Measurements from ENCODE around the gene VAV1. TPM values are rescaled to one million over a fixed set of nuclear protein-coding genes. Genes with fewer than 3 reads are reported as not detected.

Gene VAV1
- total and polyA plus RNA-seq, 10 of the 15 experiments (the other 5 are each of a cell fraction or from before 2014, with no cell fraction given): 1.6 to 76.8 (median 40.7) TPM

DNA sequence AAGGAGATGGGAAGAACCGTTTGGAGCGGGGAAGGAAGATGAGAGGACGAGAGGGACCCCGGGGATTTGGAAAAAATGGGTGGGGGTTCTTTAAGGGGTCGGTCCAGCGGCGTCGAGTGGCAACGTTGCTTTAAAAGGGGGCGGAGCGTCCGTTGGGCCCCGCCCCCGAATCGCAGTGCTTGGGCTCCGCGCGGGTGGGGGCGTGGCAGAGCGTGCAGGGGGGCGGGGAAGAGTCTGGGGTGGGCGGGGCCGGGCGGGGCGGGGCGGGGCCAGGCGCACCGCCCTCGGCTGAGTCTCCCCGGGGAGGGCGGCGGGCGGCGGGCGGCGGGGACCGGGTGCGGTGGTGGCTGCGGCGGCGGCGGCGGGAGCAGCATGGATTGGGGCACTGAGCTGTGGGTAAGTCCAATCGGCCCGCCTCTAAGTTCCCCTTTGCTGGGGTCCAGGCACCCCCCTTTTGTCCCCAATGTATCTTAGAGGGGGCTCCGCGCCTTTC lies 33.1 kb upstream of the VAV1 start, which contains the start of gene TRIP10:
TSS of gene TRIP10 (plus strand) at position 291 of the 493 bp plus-strand sequence. CDS start at position 373, 82 bp downstream.
- H3K4me3 ChIP-seq: peak within 1 kb of the TSS; percentile 100
- peaks cover 30% of the 10 kb centered on the region for H3K4me1 ChIP-seq (ENCODE audit: control insufficient read depth, insufficient read depth, low read length)
- peaks cover 44% of the 10 kb centered on the region for H3K79me2 ChIP-seq (ENCODE audit: control insufficient read depth, insufficient read depth, low read length)
- ChIA-PET SMC1A (ENCODE audit: uncharacterized antibody, unreplicated experiment) (interaction anchor here (1.1 to 4.0 kb wide), 7 partner anchors 17 to 221 kb away, joined by 4 to 55 read pairs (median 14); partner anchors contain the start of gene VAV1), RAD21 (ENCODE audit: unreplicated experiment) (interaction anchor here (1.1 to 5.1 kb wide), 6 partner anchors 14 to 223 kb away, joined by 5 to 76 read pairs (median 25); no protein-coding TSS in a partner anchor), CTCF (interaction anchor here (1.4 to 5.5 kb wide), 9 partner anchors 14 to 221 kb away, joined by 3 to 104 read pairs (median 7); partner anchors contain the start of gene SH2D3A), POLR2A (interaction anchor here (0.6 to 4.0 kb wide), 4 partner anchors 28 to 70 kb away, joined by 3 to 19 read pairs (median 10); partner anchors contain the start of genes SH2D3A and TNFSF14)
- peak within 1 kb of the TSS; percentile 92 for H3K27ac ChIP-seq (ENCODE audit: control insufficient read depth, insufficient read depth)
- peaks cover 6% of the 10 kb centered on the region in 2 experiments; a peak in 3 of 4 replicates for H3K36me3 ChIP-seq (ENCODE audit: control insufficient read depth in 2 of 2, insufficient read depth in 2 of 2, low read length in 1 of 2)
- no peaks in the 10 kb centered on the region for H3K9me3 ChIP-seq (replicated peaks; ENCODE audit: control insufficient read depth, insufficient read depth, low read length)
- ATAC-seq (peak; percentile 3), DNase-seq (ENCODE audit: low read depth, low spot score) (no peak), FAIRE-seq (peak; percentile 7)
- 1% methylated on average over 23 of the region's 47 CpGs for WGBS (ENCODE audit: insufficient coverage, insufficient replicate concordance, low lambda C conversion rate, missing lambda C conversion rate)
- intact Hi-C loops (cut with micrococcal nuclease; ENCODE audit: unreplicated experiment): loop anchor here (2.0 kb wide), 1 partner anchor 27 kb away; the partner anchor contains the start of gene SH2D3A
- H3K27me3 ChIP-seq (replicated peaks in 1 of 2; ENCODE audit: control insufficient read depth in 2 of 2, insufficient read depth in 2 of 2, low read length in 1 of 2): no peaks in the 10 kb centered on the region
- no TSS peak for BruUV-seq (replicated peaks)
- in situ Hi-C loops (cut with MboI): loop anchor here (5.0 kb wide), 2 partner anchors 123 to 222 kb away; no protein-coding TSS in a partner anchor
- TF ChIP-seq CREB1 (IDR thresholded peaks at IDR 0.05; ENCODE audit: low read depth) (0 out of 2 replicates have a peak, but pooled peaks have one; percentile 45), BACH1 (IDR thresholded peaks at IDR 0.05; ENCODE audit: borderline replicate concordance) (no peak; the same call in 1 of the 2 replicates), POLR2A (IDR thresholded peaks at IDR 0.05; ENCODE audit: low read depth, low read length) (peak; percentile 43; the same call in 1 of the 2 replicates), JUND (IDR thresholded peaks at IDR 0.05; ENCODE audit: low read depth, low read length) (0 out of 2 replicates have a peak, but pooled peaks have one; percentile 2), EGR1 (IDR thresholded peaks at IDR 0.05; ENCODE audit: borderline replicate concordance in 1 of 2, low read depth in 2 of 2, low read length in 2 of 2) (peak in 1 of 2 experiments; percentile 43; a peak in 1 of 3 replicates), YY1 (IDR thresholded peaks at IDR 0.05; ENCODE audit: low read depth, low read length) (0 out of 2 replicates have a peak, but pooled peaks have one; percentile 9), RBBP5 (conservative IDR thresholded peaks at IDR 0.05) (no peak), SP1 (IDR thresholded peaks at IDR 0.05; ENCODE audit: low read depth, low read length) (peak; percentile 43)
- TF ChIP-seq, protein P1, sequence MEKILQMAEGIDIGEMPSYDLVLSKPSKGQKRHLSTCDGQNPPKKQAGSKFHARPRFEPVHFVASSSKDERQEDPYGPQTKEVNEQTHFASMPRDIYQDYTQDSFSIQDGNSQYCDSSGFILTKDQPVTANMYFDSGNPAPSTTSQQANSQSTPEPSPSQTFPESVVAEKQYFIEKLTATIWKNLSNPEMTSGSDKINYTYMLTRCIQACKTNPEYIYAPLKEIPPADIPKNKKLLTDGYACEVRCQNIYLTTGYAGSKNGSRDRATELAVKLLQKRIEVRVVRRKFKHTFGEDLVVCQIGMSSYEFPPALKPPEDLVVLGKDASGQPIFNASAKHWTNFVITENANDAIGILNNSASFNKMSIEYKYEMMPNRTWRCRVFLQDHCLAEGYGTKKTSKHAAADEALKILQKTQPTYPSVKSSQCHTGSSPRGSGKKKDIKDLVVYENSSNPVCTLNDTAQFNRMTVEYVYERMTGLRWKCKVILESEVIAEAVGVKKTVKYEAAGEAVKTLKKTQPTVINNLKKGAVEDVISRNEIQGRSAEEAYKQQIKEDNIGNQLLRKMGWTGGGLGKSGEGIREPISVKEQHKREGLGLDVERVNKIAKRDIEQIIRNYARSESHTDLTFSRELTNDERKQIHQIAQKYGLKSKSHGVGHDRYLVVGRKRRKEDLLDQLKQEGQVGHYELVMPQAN (conservative IDR thresholded peaks at IDR 0.05): no peak; the same call in 1 of the 2 replicates
- TF ChIP-seq, protein P2, sequence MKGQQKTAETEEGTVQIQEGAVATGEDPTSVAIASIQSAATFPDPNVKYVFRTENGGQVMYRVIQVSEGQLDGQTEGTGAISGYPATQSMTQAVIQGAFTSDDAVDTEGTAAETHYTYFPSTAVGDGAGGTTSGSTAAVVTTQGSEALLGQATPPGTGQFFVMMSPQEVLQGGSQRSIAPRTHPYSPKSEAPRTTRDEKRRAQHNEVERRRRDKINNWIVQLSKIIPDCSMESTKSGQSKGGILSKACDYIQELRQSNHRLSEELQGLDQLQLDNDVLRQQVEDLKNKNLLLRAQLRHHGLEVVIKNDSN (IDR thresholded peaks at IDR 0.05; ENCODE audit: borderline replicate concordance, extremely low read length, insufficient read depth, low read depth, low read length): no peak
- TF ChIP-seq, protein P3, sequence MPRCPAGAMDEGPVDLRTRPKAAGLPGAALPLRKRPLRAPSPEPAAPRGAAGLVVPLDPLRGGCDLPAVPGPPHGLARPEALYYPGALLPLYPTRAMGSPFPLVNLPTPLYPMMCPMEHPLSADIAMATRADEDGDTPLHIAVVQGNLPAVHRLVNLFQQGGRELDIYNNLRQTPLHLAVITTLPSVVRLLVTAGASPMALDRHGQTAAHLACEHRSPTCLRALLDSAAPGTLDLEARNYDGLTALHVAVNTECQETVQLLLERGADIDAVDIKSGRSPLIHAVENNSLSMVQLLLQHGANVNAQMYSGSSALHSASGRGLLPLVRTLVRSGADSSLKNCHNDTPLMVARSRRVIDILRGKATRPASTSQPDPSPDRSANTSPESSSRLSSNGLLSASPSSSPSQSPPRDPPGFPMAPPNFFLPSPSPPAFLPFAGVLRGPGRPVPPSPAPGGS (IDR thresholded peaks at IDR 0.05; ENCODE audit: borderline replicate concordance, insufficient read depth, low read depth, low read length, poor library complexity, severe bottlenecking): no peak
- TF ChIP-seq, protein P4, sequence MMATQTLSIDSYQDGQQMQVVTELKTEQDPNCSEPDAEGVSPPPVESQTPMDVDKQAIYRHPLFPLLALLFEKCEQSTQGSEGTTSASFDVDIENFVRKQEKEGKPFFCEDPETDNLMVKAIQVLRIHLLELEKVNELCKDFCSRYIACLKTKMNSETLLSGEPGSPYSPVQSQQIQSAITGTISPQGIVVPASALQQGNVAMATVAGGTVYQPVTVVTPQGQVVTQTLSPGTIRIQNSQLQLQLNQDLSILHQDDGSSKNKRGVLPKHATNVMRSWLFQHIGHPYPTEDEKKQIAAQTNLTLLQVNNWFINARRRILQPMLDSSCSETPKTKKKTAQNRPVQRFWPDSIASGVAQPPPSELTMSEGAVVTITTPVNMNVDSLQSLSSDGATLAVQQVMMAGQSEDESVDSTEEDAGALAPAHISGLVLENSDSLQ (IDR thresholded peaks at IDR 0.05): peak; percentile 18; the same call in 1 of the 2 replicates
- peak within 1 kb of the TSS; percentile 90 for H3K9ac ChIP-seq (ENCODE audit: control insufficient read depth, insufficient read depth, low read length)
- peak within 1 kb of the TSS; percentile 90 for H2AFZ ChIP-seq (ENCODE audit: control insufficient read depth, low read depth, low read length)
- no peaks in the 10 kb centered on the region for H4K20me1 ChIP-seq (ENCODE audit: control insufficient read depth, insufficient read depth)
- H3K4me2 ChIP-seq (ENCODE audit: control insufficient read depth, insufficient read depth): peak within 1 kb of the TSS; percentile 100

Data from GM12878 (cell line).